Spinal cord (tissue), 10 donors: ENCODE data around the gene TDG. TPM values are rescaled to one million over a fixed set of nuclear protein-coding genes. Genes with fewer than 3 reads are reported as not detected.
A peak's percentile ranks its signal among the peaks of the same experiment; 100 is the strongest.

Source experiments
- DNase-seq, 6 donors: peaks; one replicate each; pipeline versions ENCODE4 v3.0.0 to v3.0.0-alpha.2; 2013 to 2015; ENCODE audit warnings: low spot score in 6 of 6, low read depth in 4 of 6
- H3K27ac ChIP-seq: one replicate; pipeline ENCODE4 v1.5.1; 2013; ENCODE audit warnings: low read depth, low read length, control low read depth
- H3K27me3 ChIP-seq: one replicate; pipeline ENCODE4 v1.6.1; 2013; ENCODE audit warnings: low read length; ENCODE audit not compliant: control insufficient read depth, insufficient read depth
- H3K36me3 ChIP-seq: one replicate; pipeline ENCODE4 v1.6.1; 2013; ENCODE audit warnings: low read length; ENCODE audit not compliant: control insufficient read depth, insufficient read depth
- H3K4me1 ChIP-seq: one replicate; pipeline ENCODE4 v1.6.1; 2013; ENCODE audit warnings: low read length; ENCODE audit not compliant: control insufficient read depth, insufficient read depth
- H3K4me3 ChIP-seq: one replicate; pipeline ENCODE4 v1.5.1; 2013; ENCODE audit warnings: low read depth, low read length, control low read depth
- H3K9me3 ChIP-seq: one replicate; pipeline ENCODE4 v1.6.1; 2013; ENCODE audit warnings: low read length; ENCODE audit not compliant: control insufficient read depth, insufficient read depth
- WGBS: methylation state at CpG from one replicate; pipeline ENCODE4 v1.1.5; 2013; ENCODE audit warnings: missing lambda C conversion rate; ENCODE audit not compliant: insufficient coverage; 5-methylcytosine and 5-hydroxymethylcytosine counted together
- polyA plus RNA-seq, 2 donors: library from polyadenylated mRNA; unstranded; fragments of 120-200 nt; gene quantifications; one replicate each; pipeline ENCODE4 v1.2.1, GENCODE V29; 2013; ENCODE audit not compliant: insufficient read length in 2 of 2
- total RNA-seq, 2 donors: library from RNA; depleted of rRNA in 1 of 2; stranded (reverse); fragments of 120-200 nt in 1 of 2; fragments of >200 nt in 1 of 2; gene quantifications; one replicate each; pipeline versions ENCODE4 v1.2.3 to v1.2.4, GENCODE V29; 2013 to 2014
- donor health status: healthy.

Gene TDG
- total and polyA plus RNA-seq, 4 donors, result 29.5 to 34.4 (median 30.1) TPM

DNA sequence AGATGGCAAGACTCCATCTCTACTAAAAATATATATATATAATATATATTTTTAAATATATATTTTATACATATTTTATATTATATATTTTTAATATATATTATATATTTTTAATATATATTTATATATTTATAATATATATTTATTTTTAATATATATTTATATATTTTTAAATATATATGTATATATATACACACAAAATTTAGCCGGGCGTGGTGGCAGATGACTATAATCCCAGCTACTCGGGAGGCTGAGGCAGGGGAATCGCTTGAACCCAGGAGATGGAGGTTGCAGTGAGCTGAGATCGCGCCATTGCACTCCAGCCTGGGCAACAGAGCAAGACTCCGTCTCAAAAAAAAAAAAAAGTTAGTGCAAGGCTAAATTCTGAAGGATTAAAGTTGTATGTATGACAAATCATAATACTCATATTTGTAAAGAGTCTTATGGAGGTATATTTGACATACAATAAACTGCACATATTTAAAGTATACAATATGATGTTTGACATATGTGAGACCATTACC, 7.7 kb upstream of the TDG start:
- H3K4me3 ChIP-seq, result peak overlapping the region; percentile 75

DNA sequence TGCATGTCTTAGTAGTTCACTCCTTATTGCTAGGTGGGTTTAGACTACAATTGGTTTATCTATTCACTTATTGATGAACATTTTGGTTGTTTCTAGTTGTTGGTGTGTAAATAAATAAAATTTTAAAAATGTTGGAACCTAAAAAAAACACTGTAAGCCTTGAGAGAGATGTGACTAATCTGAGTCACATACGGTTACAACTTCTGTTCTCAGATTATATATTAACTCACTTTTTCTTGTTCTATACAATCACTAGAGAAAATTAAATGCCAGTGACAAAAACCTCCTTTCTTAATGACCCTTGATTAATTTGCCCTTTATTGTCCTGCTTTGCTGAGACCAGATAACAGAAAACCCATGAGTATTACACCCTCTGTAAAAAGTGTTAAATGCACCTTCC, 7.1 kb upstream of the TDG start:
- Histone ChIP-seq H3K27ac (no peak overlapping the region), H3K4me3 (no peak overlapping the region), H3K36me3 (no peaks in the 10 kb centered on the region), H3K4me1 (peaks cover 17% of the 10 kb centered on the region), H3K27me3 (no peaks in the 10 kb centered on the region), H3K9me3 (no peaks in the 10 kb centered on the region)
- DNase-seq, result no peak
- WGBS, result no CpG with 5 or more reads among the region's 1 CpG

More for the DNA sequence above, 7.7 kb upstream of the TDG start:
- no CpG with 5 or more reads among the region's 7 CpGs for WGBS
- Histone ChIP-seq H3K4me1 (peaks cover 17% of the 10 kb centered on the region), H3K27me3 (no peaks in the 10 kb centered on the region), H3K36me3 (no peaks in the 10 kb centered on the region), H3K27ac (peak overlapping the region; percentile 98), H3K9me3 (no peaks in the 10 kb centered on the region)
- DNase-seq, result no peak

DNA sequence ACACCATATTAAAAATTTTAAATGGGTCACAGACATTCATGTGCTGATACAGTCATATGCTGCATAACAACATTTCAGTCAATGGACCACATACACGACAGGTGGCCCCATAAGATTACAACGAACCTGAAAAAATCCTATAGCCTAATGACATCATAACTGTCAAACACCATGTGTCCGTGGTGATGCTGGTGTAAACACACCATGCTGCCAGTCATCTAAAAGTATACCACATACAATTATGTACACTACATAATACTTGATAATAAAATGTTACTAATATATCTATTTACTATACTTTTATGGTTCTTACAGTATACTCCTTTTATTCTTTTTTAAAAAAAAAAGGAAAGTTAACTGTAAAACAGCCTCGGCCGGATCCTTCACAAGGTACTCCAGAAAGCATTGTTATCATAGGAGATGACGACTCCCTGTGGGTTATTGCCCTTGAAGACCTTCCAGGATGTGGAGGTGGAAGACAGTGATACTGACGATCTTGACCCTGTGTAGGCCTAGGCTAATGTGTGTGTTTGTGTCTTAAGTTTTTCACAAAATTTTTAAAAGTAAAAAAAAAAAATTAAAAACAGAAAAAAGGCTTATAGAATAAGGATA, 5.0 kb upstream of the TDG start:
- Histone ChIP-seq H3K27me3 (no peaks in the 10 kb centered on the region), H3K27ac (no peak overlapping the region), H3K4me1 (peaks cover 17% of the 10 kb centered on the region), H3K4me3 (no peak overlapping the region), H3K36me3 (no peaks in the 10 kb centered on the region), H3K9me3 (no peaks in the 10 kb centered on the region)
- WGBS, result 93% methylated on average over 2 of the region's 7 CpGs
- no peak for DNase-seq

DNA sequence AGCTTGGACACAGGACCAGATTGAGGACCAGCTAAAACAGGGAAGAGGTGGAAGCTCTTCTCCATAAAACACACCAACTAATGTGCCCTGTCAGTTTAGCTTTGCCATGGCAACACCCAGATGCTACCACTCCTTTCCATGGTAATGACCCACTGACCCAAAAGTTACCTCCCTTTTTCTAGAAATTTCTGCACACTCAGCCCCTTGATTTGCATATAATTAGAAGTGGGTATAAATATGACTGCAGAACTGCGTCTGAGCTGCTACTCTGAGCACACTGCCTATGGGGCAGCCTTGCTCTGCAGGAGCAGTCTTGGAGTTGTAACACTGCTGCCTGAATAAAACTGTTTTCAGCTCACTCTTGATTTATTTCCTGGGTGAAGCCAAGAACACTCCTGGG, 3.2 kb upstream of the TDG start:
- Histone ChIP-seq H3K9me3 (no peaks in the 10 kb centered on the region), H3K4me3 (no peak overlapping the region), H3K27ac (no peak overlapping the region), H3K27me3 (no peaks in the 10 kb centered on the region), H3K36me3 (no peaks in the 10 kb centered on the region), H3K4me1 (peaks cover 9% of the 10 kb centered on the region)
- 50% methylated on average over 1 of the region's 1 CpG for WGBS
- DNase-seq, result no peak

DNA sequence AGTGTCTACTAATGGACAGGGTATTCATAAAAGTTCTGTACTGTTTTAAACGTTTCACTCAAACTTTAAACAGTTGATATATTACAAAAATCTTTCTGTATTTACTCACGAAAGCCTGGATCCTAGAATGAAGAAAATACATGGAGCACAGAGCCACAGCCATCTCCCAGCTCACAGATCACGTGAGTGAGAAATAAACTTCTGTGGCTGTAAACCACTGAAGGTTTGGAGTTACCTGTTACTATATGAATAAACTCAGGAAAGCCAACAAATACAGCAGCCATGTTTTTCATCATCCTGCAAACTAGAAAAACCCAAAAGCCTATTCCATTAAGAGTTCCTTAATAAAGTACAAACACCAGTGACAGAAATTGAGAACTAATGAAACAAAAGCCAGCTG, 867 bp upstream of the TDG start:
- whole genome bisulfite sequencing, result no CpG with 5 or more reads among the region's 3 CpGs
- Histone ChIP-seq H3K27me3 (no peaks in the 10 kb centered on the region), H3K4me1 (peaks cover 6% of the 10 kb centered on the region), H3K36me3 (no peaks in the 10 kb centered on the region), H3K27ac (peak overlapping the region; percentile 95), H3K9me3 (no peaks in the 10 kb centered on the region), H3K4me3 (peak overlapping the region; percentile 82)
- no peak for DNase-seq

DNA sequence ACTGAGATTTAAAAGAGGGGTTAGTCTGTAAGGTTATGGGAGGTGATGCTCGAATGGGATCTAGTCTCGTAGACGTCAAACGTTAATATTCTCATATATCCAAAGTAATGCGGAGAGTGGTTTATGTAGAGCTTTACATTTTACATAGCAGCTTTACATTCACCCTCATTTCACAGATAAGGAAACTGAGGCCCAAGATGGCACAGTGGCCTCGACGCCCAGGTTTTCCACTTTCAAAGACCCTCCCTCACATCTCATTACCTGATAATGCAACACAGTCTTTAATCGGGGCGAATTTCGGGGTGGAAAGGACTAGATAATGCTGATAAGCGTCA, 450 bp upstream of the TDG start:
- Histone ChIP-seq H3K9me3 (no peaks in the 10 kb centered on the region), H3K27me3 (no peaks in the 10 kb centered on the region), H3K4me1 (peaks cover 6% of the 10 kb centered on the region), H3K36me3 (peaks cover 2% of the 10 kb centered on the region), H3K27ac (peak overlapping the region; percentile 95), H3K4me3 (peak overlapping the region; percentile 82)
- DNase-seq, result no peak
- WGBS, result 0% methylated on average over 1 of the region's 11 CpGs

DNA sequence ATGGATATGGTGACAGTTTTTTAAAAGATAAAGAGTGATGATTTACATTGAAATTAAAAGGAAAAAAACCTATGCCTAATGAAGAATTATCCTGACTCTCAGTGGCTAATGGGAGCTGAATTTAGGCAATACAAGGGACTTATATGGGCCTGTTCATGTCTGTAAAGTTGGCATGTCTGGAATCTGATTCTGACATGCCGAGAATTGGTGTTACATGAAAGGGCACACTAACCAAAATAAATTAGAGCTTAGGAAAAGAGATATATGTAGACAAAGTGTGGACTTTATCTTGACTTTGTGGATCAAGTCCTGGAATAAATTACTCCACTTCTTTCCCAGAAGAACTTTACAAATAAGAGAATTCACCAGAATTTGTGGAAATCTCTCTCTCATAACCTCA, 1.1 kb downstream of the TDG start:
- Histone ChIP-seq H3K4me1 (peaks cover 6% of the 10 kb centered on the region), H3K9me3 (no peaks in the 10 kb centered on the region), H3K36me3 (peaks cover 2% of the 10 kb centered on the region), H3K27me3 (no peaks in the 10 kb centered on the region), H3K4me3 (peak overlapping the region; percentile 82), H3K27ac (peak overlapping the region; percentile 95)
- no CpG with 5 or more reads among the region's 1 CpG for WGBS
- DNase-seq, result peak in 1 of 6 donors; percentile 2

DNA sequence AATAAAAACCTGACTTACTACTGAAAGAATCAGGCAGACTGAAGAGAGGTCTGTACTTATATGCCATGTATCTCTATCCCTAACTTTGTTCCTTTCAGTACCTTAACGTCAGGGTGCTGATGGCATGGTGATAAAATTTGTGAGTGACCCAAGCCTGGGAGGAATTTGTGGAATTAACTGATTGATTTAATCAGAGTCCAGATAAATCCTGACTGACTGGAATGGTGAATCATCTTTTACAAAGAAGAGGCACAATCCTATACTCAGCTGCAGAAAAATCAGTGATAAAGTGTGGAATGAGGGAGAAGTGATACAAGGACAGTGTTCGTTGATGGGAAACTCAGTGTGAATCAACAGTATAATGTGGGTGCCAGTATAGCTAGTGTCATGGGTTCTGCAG, 3.7 kb downstream of the TDG start:
- H3K4me3 ChIP-seq, result no peak overlapping the region
- H3K27me3 ChIP-seq, result no peaks in the 10 kb centered on the region
- peaks cover 1% of the 10 kb centered on the region for H3K4me1 ChIP-seq
- H3K36me3 ChIP-seq, result peaks cover 5% of the 10 kb centered on the region
- no peak overlapping the region for H3K27ac ChIP-seq
- 67% methylated on average over 1 of the region's 2 CpGs for WGBS
- DNase-seq, result no peak
- H3K9me3 ChIP-seq, result no peaks in the 10 kb centered on the region

DNA sequence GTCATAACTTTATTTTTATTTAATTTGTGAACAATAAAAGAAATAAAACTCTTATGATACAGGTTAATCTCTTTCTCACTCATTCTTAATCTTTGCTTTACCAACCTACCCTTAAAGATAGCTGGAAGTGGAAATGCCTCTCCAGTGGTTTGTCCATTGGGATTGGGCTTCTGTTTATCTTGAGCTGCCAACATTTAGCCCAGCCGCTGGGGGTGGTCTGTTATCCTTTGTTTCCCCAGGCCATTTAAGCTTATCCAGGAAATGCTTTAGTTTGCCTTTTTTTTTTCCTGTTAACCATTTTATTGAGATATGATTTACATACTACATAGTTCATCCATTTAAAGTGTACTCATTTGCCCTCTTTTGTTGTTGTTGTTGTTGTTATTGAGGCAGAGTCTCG, 8.2 kb downstream of the TDG start:
- Histone ChIP-seq H3K27ac (no peak overlapping the region), H3K4me3 (no peak overlapping the region), H3K36me3 (peaks cover 18% of the 10 kb centered on the region), H3K9me3 (no peaks in the 10 kb centered on the region), H3K4me1 (no peaks in the 10 kb centered on the region), H3K27me3 (no peaks in the 10 kb centered on the region)
- DNase-seq, result no peak
- no CpG with 5 or more reads among the region's 2 CpGs for WGBS

DNA sequence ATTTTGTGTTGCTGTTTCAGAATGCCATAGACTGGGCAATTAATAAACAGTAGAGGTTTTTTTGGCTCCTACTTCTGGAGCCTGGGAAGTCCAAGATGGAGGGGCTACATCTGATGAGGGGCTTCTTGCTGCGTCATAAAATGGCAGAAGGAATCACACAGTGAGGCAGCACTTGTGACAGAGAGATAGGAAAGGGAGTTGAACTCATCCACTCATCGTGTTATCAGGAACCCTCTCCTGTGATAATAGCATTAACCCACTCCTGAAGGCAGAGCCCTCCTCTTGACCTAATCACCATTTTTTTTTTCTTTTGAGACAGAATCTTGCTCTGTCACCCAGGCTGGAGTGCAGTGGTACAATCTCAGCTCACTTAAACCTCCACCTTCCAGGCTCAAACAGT, 9.7 kb downstream of the TDG start:
- WGBS, result 86% methylated on average over 1 of the region's 2 CpGs
- Histone ChIP-seq H3K4me3 (no peak overlapping the region), H3K9me3 (no peaks in the 10 kb centered on the region), H3K4me1 (no peaks in the 10 kb centered on the region), H3K27ac (no peak overlapping the region), H3K36me3 (peaks cover 16% of the 10 kb centered on the region), H3K27me3 (no peaks in the 10 kb centered on the region)
- no peak for DNase-seq
